Measurements from ENCODE around the gene RBMS3. TPM values are rescaled to one million over a fixed set of nuclear protein-coding genes. Genes with fewer than 3 reads are reported as not detected.
"Not testable (repeated sequence)": the region's sequence is repeated elsewhere in the genome, so short reads cannot be mapped to it uniquely, and the experiment has no call there.

The RBMS3 gene
- total RNA-seq, 2 experiments from 2014 or later: 1.0 TPM; not detected in 1

GRCh38 chr3:29468187-29468586 lies 187.3 kb downstream of the RBMS3 start:
- POLR2A ChIA-PET: interaction anchor here (0.9 to 1.6 kb wide), 3 partner anchors 8 to 150 kb away, joined by 3 to 12 read pairs (median 8); no protein-coding TSS in a partner anchor
- CTCF ChIA-PET (ENCODE audit: unreplicated experiment): no interaction called here
- Histone ChIP-seq H3K79me2 (ENCODE audit: insufficient read depth, low read depth, low read length) (no peaks in the 10 kb centered on the region), H3K4me2 (ENCODE audit: low read length) (no peak overlapping the region), H3K27ac (ENCODE audit: low read depth, low read length, poor library complexity, severe bottlenecking) (no peak overlapping the region), H3K4me1 (ENCODE audit: insufficient read depth, low read length, poor library complexity, severe bottlenecking) (no peaks in the 10 kb centered on the region), H3K9me2 (ENCODE audit: insufficient read depth, low read length) (no peaks in the 10 kb centered on the region), H2AFZ (ENCODE audit: low read length) (no peak overlapping the region), H3K9me3 (ENCODE audit: low read length) (no peaks in the 10 kb centered on the region), H3K36me3 (ENCODE audit: insufficient read depth, low read length) (no peaks in the 10 kb centered on the region), H3K4me3 (ENCODE audit: low read depth, low read length, poor library complexity, severe bottlenecking) (no peak overlapping the region), H4K20me1 (ENCODE audit: insufficient read depth, low read length) (no peaks in the 10 kb centered on the region)
- intact Hi-C loops (cut with micrococcal nuclease; ENCODE audit: unreplicated experiment): no loop called here
- TF ChIP-seq EZH2phosphoT487 (IDR thresholded peaks at IDR 0.05; ENCODE audit: borderline replicate concordance, low read depth, low read length): no peak
- no peak for TF ChIP-seq CTCF (conservative IDR thresholded peaks at IDR 0.05; ENCODE audit: low read length)
- BruUV-seq (replicated peaks): no TSS peak
- no peak for DNase-seq (ENCODE audit: low spot score)

- DNase-seq (ENCODE audit: low spot score); H3K4me2 ChIP-seq (ENCODE audit: low read length); BruUV-seq (replicated peaks); H3K4me3 ChIP-seq (ENCODE audit: low read depth, low read length, poor library complexity, severe bottlenecking); H3K27ac ChIP-seq (ENCODE audit: low read depth, low read length, poor library complexity, severe bottlenecking); H3K36me3 ChIP-seq (ENCODE audit: insufficient read depth, low read length); H3K9me3 ChIP-seq (ENCODE audit: low read length); H2AFZ ChIP-seq (ENCODE audit: low read length); H3K79me2 ChIP-seq (ENCODE audit: insufficient read depth, low read depth, low read length); CTCF ChIA-PET (ENCODE audit: unreplicated experiment); H3K9me2 ChIP-seq (ENCODE audit: insufficient read depth, low read length); H4K20me1 ChIP-seq (ENCODE audit: insufficient read depth, low read length); H3K4me1 ChIP-seq (ENCODE audit: insufficient read depth, low read length, poor library complexity, severe bottlenecking); intact Hi-C loops (cut with micrococcal nuclease; ENCODE audit: unreplicated experiment): not testable (repeated sequence)
- POLR2A ChIA-PET: interaction anchor here (0.7 kb wide), 1 partner anchor 196 kb away, joined by 3 read pairs; no protein-coding TSS in a partner anchor
Observed at GRCh38 chr3:29473481-29474170, 192.8 kb downstream of the RBMS3 start.

GRCh38 chr3:29475305-29475840 lies 194.5 kb downstream of the RBMS3 start:
- no TSS peak for BruUV-seq (replicated peaks)
- ChIA-PET POLR2A (interaction anchor here (0.7 to 2.2 kb wide), 5 partner anchors 8 to 879 kb away, joined by 3 to 12 read pairs (median 4); no protein-coding TSS in a partner anchor), CTCF (ENCODE audit: unreplicated experiment) (no interaction called here)
- TF ChIP-seq CTCF (conservative IDR thresholded peaks at IDR 0.05; ENCODE audit: low read length) (no peak), EZH2phosphoT487 (IDR thresholded peaks at IDR 0.05; ENCODE audit: borderline replicate concordance, low read depth, low read length) (no peak)
- Histone ChIP-seq H4K20me1 (ENCODE audit: insufficient read depth, low read length) (no peaks in the 10 kb centered on the region), H3K4me3 (ENCODE audit: low read depth, low read length, poor library complexity, severe bottlenecking) (no peak overlapping the region), H3K4me1 (ENCODE audit: insufficient read depth, low read length, poor library complexity, severe bottlenecking) (no peaks in the 10 kb centered on the region), H3K4me2 (ENCODE audit: low read length) (no peak overlapping the region), H3K79me2 (ENCODE audit: insufficient read depth, low read depth, low read length) (no peaks in the 10 kb centered on the region), H3K36me3 (ENCODE audit: insufficient read depth, low read length) (no peaks in the 10 kb centered on the region), H2AFZ (ENCODE audit: low read length) (no peak overlapping the region), H3K27ac (ENCODE audit: low read depth, low read length, poor library complexity, severe bottlenecking) (no peak overlapping the region), H3K9me3 (ENCODE audit: low read length) (no peaks in the 10 kb centered on the region), H3K9me2 (ENCODE audit: insufficient read depth, low read length) (no peaks in the 10 kb centered on the region)
- no peak for DNase-seq (ENCODE audit: low spot score)
- intact Hi-C loops (cut with micrococcal nuclease; ENCODE audit: unreplicated experiment): no loop called here

Data from OCI-LY7 (cell line).